ENCODE measurements around the gene PSME3IP1. TPM values are rescaled to one million over a fixed set of nuclear protein-coding genes. Genes with fewer than 3 reads are reported as not detected.

The PSME3IP1 gene
- total RNA-seq, 1 donor from 2014 or later, result 62.9 TPM

DNA sequence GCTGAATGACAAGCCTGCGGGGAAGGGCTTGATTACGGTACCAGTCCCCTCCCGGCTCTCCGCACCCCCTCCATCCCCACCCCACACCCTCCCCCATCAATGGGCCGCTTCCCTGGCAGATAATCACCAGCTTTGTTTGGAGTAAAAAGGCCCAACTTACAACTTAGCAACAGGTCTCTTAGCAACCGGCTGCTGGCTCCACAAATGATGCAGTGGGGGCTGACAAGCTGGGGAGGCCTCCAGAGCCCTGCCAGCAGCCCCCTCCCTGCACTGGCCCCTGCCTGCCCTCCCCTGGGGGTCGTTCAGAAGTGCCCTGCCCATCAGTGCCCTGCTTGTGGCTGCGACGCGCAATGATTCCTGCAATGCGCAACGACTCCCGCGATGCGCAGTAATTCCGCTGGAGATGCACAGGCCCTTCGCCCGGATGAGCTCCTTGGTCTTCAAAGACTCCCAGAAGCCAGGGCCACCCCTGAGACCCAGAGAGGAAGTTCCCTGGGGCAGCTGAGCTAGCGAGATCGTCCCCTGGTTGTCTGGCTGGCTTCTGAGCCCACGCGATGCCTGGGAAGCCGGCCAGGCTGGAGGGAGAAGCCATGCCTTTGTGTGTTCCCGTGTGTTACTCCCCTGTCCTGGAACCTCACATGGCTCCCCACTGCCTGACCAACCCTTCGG, 70.2 kb downstream of the PSME3IP1 start:
- H3K36me3 ChIP-seq (ENCODE audit: control insufficient read depth, insufficient read depth, low read length), result peaks cover 1% of the 10 kb centered on the region
- FAIRE-seq, result no peak

GRCh38 chr16:57115168-57115513, 70.7 kb downstream of the PSME3IP1 start:
- FAIRE-seq, result no peak
- no peak overlapping the region for H3K4me3 ChIP-seq (ENCODE audit: low read depth, low read length)
- TF ChIP-seq CTCF (IDR thresholded peaks at IDR 0.05; ENCODE audit: insufficient read depth, low read length, severe bottlenecking), result no peak
- DNase-seq (ENCODE audit: low read depth), result no peak
- peaks cover 1% of the 10 kb centered on the region for H3K36me3 ChIP-seq (ENCODE audit: control insufficient read depth, insufficient read depth, low read length)
- no peaks in the 10 kb centered on the region for H3K27me3 ChIP-seq (ENCODE audit: control insufficient read depth, insufficient read depth, low read length)

More for the DNA sequence above, 70.2 kb downstream of the PSME3IP1 start:
- no peak for TF ChIP-seq CTCF (IDR thresholded peaks at IDR 0.05; ENCODE audit: insufficient read depth, low read length, severe bottlenecking)
- Histone ChIP-seq H3K27me3 (ENCODE audit: control insufficient read depth, insufficient read depth, low read length) (no peaks in the 10 kb centered on the region), H3K4me3 (ENCODE audit: low read depth, low read length) (no peak overlapping the region)
- DNase-seq (ENCODE audit: low read depth), result no peak

- Histone ChIP-seq H3K36me3 (ENCODE audit: control insufficient read depth, insufficient read depth, low read length) (no peaks in the 10 kb centered on the region), H3K27me3 (ENCODE audit: control insufficient read depth, insufficient read depth, low read length) (no peaks in the 10 kb centered on the region), H3K4me3 (ENCODE audit: low read depth, low read length) (no peak overlapping the region)
- TF ChIP-seq CTCF (IDR thresholded peaks at IDR 0.05; ENCODE audit: insufficient read depth, low read length, severe bottlenecking), result no peak
- FAIRE-seq, result no peak
- DNase-seq (ENCODE audit: low read depth), result no peak
Measured at GRCh38 chr16:57113664-57114063, 72.2 kb downstream of the PSME3IP1 start.

GRCh38 chr16:57113042-57113453, 72.8 kb downstream of the PSME3IP1 start:
- H3K4me3 ChIP-seq (ENCODE audit: low read depth, low read length), result no peak overlapping the region
- DNase-seq (ENCODE audit: low read depth), result no peak
- H3K27me3 ChIP-seq (ENCODE audit: control insufficient read depth, insufficient read depth, low read length), result no peaks in the 10 kb centered on the region
- no peaks in the 10 kb centered on the region for H3K36me3 ChIP-seq (ENCODE audit: control insufficient read depth, insufficient read depth, low read length)
- TF ChIP-seq CTCF (IDR thresholded peaks at IDR 0.05; ENCODE audit: insufficient read depth, low read length, severe bottlenecking), result no peak
- FAIRE-seq, result no peak

GRCh38 chr16:57112403-57113041, 73.3 kb downstream of the PSME3IP1 start:
- H3K4me3 ChIP-seq (ENCODE audit: low read depth, low read length), result no peak overlapping the region
- H3K36me3 ChIP-seq (ENCODE audit: control insufficient read depth, insufficient read depth, low read length), result no peaks in the 10 kb centered on the region
- DNase-seq (ENCODE audit: low read depth) (no peak), FAIRE-seq (no peak)
- no peaks in the 10 kb centered on the region for H3K27me3 ChIP-seq (ENCODE audit: control insufficient read depth, insufficient read depth, low read length)
- TF ChIP-seq CTCF (IDR thresholded peaks at IDR 0.05; ENCODE audit: insufficient read depth, low read length, severe bottlenecking), result no peak

Data from bronchial epithelial cell (primary cell).